H1 (cell line): Measurements from ENCODE around the gene NOC3L. TPM values are rescaled to one million over a fixed set of nuclear protein-coding genes. Genes with fewer than 3 reads are reported as not detected.

Source experiments
- CTCF ChIA-PET: fragments of 300-600 bp; sonication (Branson Sonifier 250); formaldehyde crosslinking; loops from one replicate; lab custom pipeline; 2021; ENCODE audit not compliant: partially characterized antibody; lab: Charles Lee
- POLR2A ChIA-PET: fragments of 300-600 bp; sonication (Branson Sonifier 250); formaldehyde crosslinking; loops from one replicate; lab custom pipeline; 2021; ENCODE audit warnings: inconsistent platforms; ENCODE audit not compliant: partially characterized antibody; lab: Charles Lee
- DNase-seq, 2 experiments: peaks; one replicate each; pipeline versions ENCODE4 v3.0.0 to v3.0.0-alpha.2; 2010 to 2022; ENCODE audit warnings: low spot score in 2 of 2, low read depth in 1 of 2, mixed read lengths in 1 of 2
- FAIRE-seq: peaks from 2 replicates; lab custom pipeline; 2011; peaks lifted over from hg19 to GRCh38; lab: Jason Lieb, UNC
- H2AFZ ChIP-seq: 2 replicates; pipeline ENCODE4 v1.8.1; 2012; ENCODE audit warnings: low read length, inconsistent platforms
- H2AK5ac ChIP-seq: 2 replicates; pipeline ENCODE4 v1.6.1; 2013; ENCODE audit warnings: low read depth, low read length
- H2BK120ac ChIP-seq: replicated peaks from 2 replicates; pipeline ENCODE3; 2013; ENCODE audit warnings: low read depth, low read length, inconsistent platforms
- H2BK12ac ChIP-seq: 2 replicates; pipeline ENCODE4 v1.6.1; 2013; ENCODE audit warnings: low read depth, low read length
- H2BK15ac ChIP-seq: 2 replicates; pipeline ENCODE4 v1.6.1; 2013; ENCODE audit warnings: low read length
- H2BK20ac ChIP-seq: 2 replicates; pipeline ENCODE4 v1.6.1; 2013; ENCODE audit warnings: low read length
- H2BK5ac ChIP-seq: 2 replicates; pipeline ENCODE4 v1.6.1; 2013; ENCODE audit warnings: low read depth, low read length
- H3K14ac ChIP-seq: 2 replicates; pipeline ENCODE4 v1.6.1; 2013; ENCODE audit warnings: inconsistent platforms; ENCODE audit not compliant: insufficient read length
- H3K18ac ChIP-seq: 2 replicates; pipeline ENCODE4 v1.6.1; 2013; ENCODE audit warnings: low read length; ENCODE audit errors: extremely low read depth
- H3K23ac ChIP-seq: 2 replicates; pipeline ENCODE4 v1.6.1; 2013; ENCODE audit warnings: inconsistent platforms; ENCODE audit not compliant: insufficient read length
- H3K23me2 ChIP-seq: 2 replicates; pipeline ENCODE4 v1.6.1; 2013; ENCODE audit warnings: low read depth, low read length
- H3K27ac ChIP-seq: 2 replicates; pipeline ENCODE4 v1.6.1; 2011; ENCODE audit warnings: low read depth, low read length, inconsistent platforms
- H3K27me3 ChIP-seq, 4 experiments: replicated peaks in 1 of 4; 1 replicate in 1 of 4; 2 replicates in 3 of 4; pipeline versions ENCODE4 v1.6.1 to v1.8.1; 2011 to 2013; ENCODE audit warnings: low read length in 3 of 4, mild to moderate bottlenecking in 3 of 4, inconsistent platforms in 2 of 4, mixed read lengths in 2 of 4, moderate library complexity in 1 of 4; ENCODE audit not compliant: control insufficient read depth in 3 of 4, insufficient read depth in 3 of 4; ENCODE audit errors: extremely low read depth in 1 of 4
- H3K36me3 ChIP-seq, 4 experiments: 2 replicates each; pipeline versions ENCODE4 v1.6.1 to v1.8.1; 2011 to 2013; ENCODE audit warnings: mild to moderate bottlenecking in 4 of 4, low read length in 3 of 4, moderate library complexity in 2 of 4, control low read depth in 1 of 4, inconsistent platforms in 1 of 4; ENCODE audit not compliant: insufficient read depth in 4 of 4, control insufficient read depth in 2 of 4
- H3K4ac ChIP-seq: replicated peaks from 2 replicates; pipeline ENCODE3; 2013; ENCODE audit warnings: low read length, low read depth, mixed read lengths, inconsistent platforms; ENCODE audit not compliant: insufficient read length
- H3K4me1 ChIP-seq, 4 experiments: replicated peaks in 1 of 4; 1 replicate in 1 of 4; 2 replicates in 3 of 4; pipeline versions ENCODE4 v1.6.1 to v1.8.1; 2011 to 2013; ENCODE audit warnings: low read length in 3 of 4, inconsistent platforms in 2 of 4, mixed read lengths in 1 of 4; ENCODE audit not compliant: insufficient read depth in 4 of 4, control insufficient read depth in 3 of 4
- H3K4me2 ChIP-seq, 2 experiments: 2 replicates each; pipeline versions ENCODE4 v1.6.1 to v1.8.1; 2011 to 2013; ENCODE audit warnings: low read depth in 2 of 2, low read length in 2 of 2, control low read depth in 1 of 2, inconsistent platforms in 1 of 2, mild to moderate bottlenecking in 1 of 2; ENCODE audit not compliant: insufficient read depth in 1 of 2
- H3K4me3 ChIP-seq, 4 experiments: fragments of 200-600, 300-600 bp in 1 of 4; sonication (generic), shearing (Covaris generic), sonication (Bioruptor Twin) in 1 of 4; 2 replicates each; pipeline versions ENCODE4 v1.5.1 to v1.8.1; 2011 to 2016; ENCODE audit warnings: low read length in 4 of 4, low read depth in 3 of 4, control low read depth in 2 of 4, inconsistent platforms in 2 of 4, mild to moderate bottlenecking in 2 of 4, mixed read lengths in 1 of 4, moderate library complexity in 1 of 4; ENCODE audit not compliant: insufficient read depth in 2 of 4; ENCODE audit errors: extremely low read depth in 1 of 4
- H3K56ac ChIP-seq: replicated peaks from 2 replicates; pipeline ENCODE3; 2013; ENCODE audit warnings: low read depth, mild to moderate bottlenecking, mixed read lengths, low read length, inconsistent platforms; ENCODE audit not compliant: insufficient read length
- H3K79me1 ChIP-seq: 2 replicates; pipeline ENCODE4 v1.6.1; 2013; ENCODE audit warnings: low read depth, low read length, control low read depth
- H3K79me2 ChIP-seq, 2 experiments: 2 replicates each; pipeline versions ENCODE4 v1.6.1 to v1.8.1; 2012 to 2013; ENCODE audit warnings: low read length in 2 of 2, mild to moderate bottlenecking in 2 of 2, inconsistent platforms in 1 of 2; ENCODE audit not compliant: insufficient read depth in 2 of 2, control insufficient read depth in 1 of 2
- H3K9ac ChIP-seq, 4 experiments: replicated peaks in 1 of 4; 1 replicate in 1 of 4; 2 replicates in 3 of 4; pipeline versions ENCODE4 v1.6.1 to v1.8.1; 2011 to 2013; ENCODE audit warnings: low read depth in 3 of 4, low read length in 3 of 4, control low read depth in 2 of 4, mild to moderate bottlenecking in 2 of 4, moderate library complexity in 2 of 4, inconsistent platforms in 1 of 4; ENCODE audit errors: extremely low read depth in 1 of 4
- H3K9me3 ChIP-seq, 2 experiments: 2 replicates each; pipeline versions ENCODE4 v1.6.1 to v1.8.1; 2012 to 2013; ENCODE audit warnings: mild to moderate bottlenecking in 2 of 2, moderate library complexity in 2 of 2, control low read depth in 1 of 2, inconsistent platforms in 1 of 2, low read depth in 1 of 2, low read length in 1 of 2, mixed read lengths in 1 of 2; ENCODE audit not compliant: insufficient read depth in 2 of 2
- H4K20me1 ChIP-seq, 2 experiments: replicated peaks in 1 of 2; 2 replicates each; pipeline versions ENCODE3 to v1.8.1; 2011 to 2013; ENCODE audit warnings: inconsistent platforms in 2 of 2, low read length in 2 of 2, mild to moderate bottlenecking in 1 of 2; ENCODE audit not compliant: insufficient read depth in 2 of 2, control insufficient read depth in 1 of 2
- H4K5ac ChIP-seq: 2 replicates; pipeline ENCODE4 v1.6.1; 2013; ENCODE audit warnings: low read length, low read depth, mixed read lengths, inconsistent platforms; ENCODE audit not compliant: insufficient read length
- H4K8ac ChIP-seq: 2 replicates; pipeline ENCODE4 v1.8.0; 2013; ENCODE audit warnings: mild to moderate bottlenecking, moderate library complexity, low read length, inconsistent platforms; ENCODE audit not compliant: insufficient read depth; ENCODE audit errors: extremely low read depth
- H4K91ac ChIP-seq: replicated peaks from 2 replicates; pipeline ENCODE3; 2013; ENCODE audit warnings: low read length, mixed read lengths, inconsistent platforms; ENCODE audit not compliant: insufficient read length
- CEBPB ChIP-seq: IDR thresholded peaks from 2 replicates; pipeline ENCODE4 v1.6.1; 2012; ENCODE audit warnings: low read depth, low read length
- CHD1 ChIP-seq: IDR thresholded peaks from 2 replicates; pipeline ENCODE4 v1.6.1; 2012; ENCODE audit warnings: low read depth, low read length, improper control_type of control experiment
- CREB1 ChIP-seq: IDR thresholded peaks from 2 replicates; pipeline ENCODE4 v1.6.1; 2012; ENCODE audit warnings: inconsistent platforms
- FOSL1 ChIP-seq: IDR thresholded peaks from 2 replicates; pipeline ENCODE4 v1.6.1; 2011; ENCODE audit warnings: mild to moderate bottlenecking, low read depth, low read length, moderate library complexity; ENCODE audit not compliant: insufficient read depth
- HDAC2 ChIP-seq, 2 experiments: fragments of 300-600 bp in 1 of 2; sonication (generic) in 1 of 2; IDR thresholded peaks; 2 replicates each; pipeline ENCODE4 v1.6.1; 2011 to 2012; ENCODE audit warnings: low read depth in 2 of 2, low read length in 2 of 2, mild to moderate bottlenecking in 2 of 2, moderate library complexity in 2 of 2, borderline replicate concordance in 1 of 2, inconsistent platforms in 1 of 2
- KDM1A ChIP-seq: fragments of 200-600, 300-600 bp; sonication (generic); IDR thresholded peaks from 2 replicates; pipeline ENCODE4 v1.7.1; 2016; ENCODE audit warnings: mild to moderate bottlenecking, low read length, borderline replicate concordance
- KDM4A ChIP-seq: IDR thresholded peaks from one replicate; pipeline ENCODE4 v1.7.1; 2012; ENCODE audit warnings: low read depth, mild to moderate bottlenecking, moderate library complexity, low read length, inconsistent platforms; ENCODE audit not compliant: severe bottlenecking
- POLR2AphosphoS5 ChIP-seq: IDR thresholded peaks from 2 replicates; pipeline ENCODE4 v1.6.1; 2011; ENCODE audit warnings: low read depth, low read length
- RNF2 ChIP-seq: fragments of 200-900, 300-1000 bp; sonication (generic); IDR thresholded peaks from 2 replicates; pipeline ENCODE4 v1.7.1; 2016; ENCODE audit warnings: borderline replicate concordance, low read depth, mild to moderate bottlenecking, antibody characterized with exemption, low read length; ENCODE audit not compliant: poor library complexity, severe bottlenecking; ENCODE audit errors: missing control alignments
- SIN3A ChIP-seq, 2 experiments: IDR thresholded peaks in 1 of 2; conservative IDR thresholded peaks in 1 of 2; 2 replicates each; pipeline ENCODE4 v1.6.1; 2011 to 2012; ENCODE audit warnings: low read length in 2 of 2, improper control_type of control experiment in 1 of 2, low read depth in 1 of 2, mild to moderate bottlenecking in 1 of 2
- YY1 ChIP-seq: IDR thresholded peaks from 2 replicates; pipeline ENCODE4 v1.6.1; 2011; ENCODE audit warnings: low read depth, mild to moderate bottlenecking, low read length
- WGBS, 2 experiments: shearing (Covaris generic) in 1 of 2; methylation state at CpG; one replicate each; pipeline versions ENCODE4 v1.1.6 to v1.1.7; 2013 to 2015; ENCODE audit warnings: low lambda C conversion rate in 2 of 2, mixed read lengths in 2 of 2, inconsistent platforms in 1 of 2, low coverage in 1 of 2, missing lambda C conversion rate in 1 of 2; ENCODE audit not compliant: insufficient replicate concordance in 2 of 2, insufficient coverage in 1 of 2, insufficient read length in 1 of 2; ENCODE audit errors: extremely low coverage in 1 of 2, missing lambda C conversion rate in 1 of 2; 5-methylcytosine and 5-hydroxymethylcytosine counted together
- polyA plus RNA-seq, 7 experiments: library from polyadenylated mRNA; depleted of rRNA in 3 of 7; stranded (reverse) in 5 of 7; unstranded in 2 of 7; fragments of >200 nt in 5 of 7; fragments of 200-250 nt in 2 of 7; gene quantifications; 1 replicate in 5 of 7; 2 replicates in 1 of 7; 4 replicates in 1 of 7; pipeline versions ENCODE4 v1.2.1 to v1.2.3, GENCODE V29; 2011 to 2013; ENCODE audit warnings: missing spikeins in 2 of 7, mixed read lengths in 2 of 7
- total RNA-seq: library from RNA; stranded (reverse); fragmentation: NEBNext Ultra II Directional; extraction: Animal tissue kit (Norgen Biotek cat#: 25700); gene quantifications from 2 replicates; pipeline ENCODE4 v1.2.1, GENCODE V29; 2021

NOC3L gene
- total and polyA plus RNA-seq, 2 of the 8 experiments (the other 6 are each of a cell fraction or from before 2014, with no cell fraction given): 7.1 to 39.1 TPM

DNA sequence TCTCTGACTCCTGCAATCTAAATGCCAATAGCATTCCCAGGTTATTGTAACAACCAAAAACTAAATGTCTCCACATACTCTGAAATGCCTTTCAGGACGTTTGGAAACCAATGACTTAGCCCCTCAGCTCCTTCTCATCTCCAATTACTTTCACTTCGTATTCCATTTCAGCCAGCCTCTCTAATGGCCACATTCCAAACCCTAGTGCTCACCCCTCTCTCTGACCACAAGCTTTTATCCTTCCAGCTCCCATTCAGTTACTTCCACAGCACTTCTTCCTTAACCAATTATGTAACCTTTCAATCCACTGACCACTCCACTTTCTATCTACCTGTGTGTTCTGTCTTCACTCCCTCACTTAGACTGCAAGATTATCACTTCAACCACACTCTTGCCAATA, 4.3 kb downstream of the NOC3L start:
- H2BK120ac ChIP-seq: no peak overlapping the region
- H4K91ac ChIP-seq: no peak overlapping the region
- H2BK15ac ChIP-seq: no peak overlapping the region
- no peak overlapping the region for H2BK12ac ChIP-seq
- peaks cover 0 to 53% (median 22%) of the 10 kb centered on the region in 4 experiments; a peak in 6 of 8 replicates for H3K36me3 ChIP-seq
- H3K23ac ChIP-seq: no peak overlapping the region
- H2AK5ac ChIP-seq: no peak overlapping the region
- POLR2A ChIA-PET: interaction anchor here (0.6 kb wide), 1 partner anchor 217 kb away, joined by 3 read pairs; no protein-coding TSS in a partner anchor
- WGBS, 2 experiments: 85% methylated on average over 2 of the region's 2 CpGs; no CpG with 5 or more reads in 1 of the 2 experiments
- FAIRE-seq (no peak), DNase-seq (peak in 1 of 2 experiments; percentile 51)
- H4K8ac ChIP-seq: no peak overlapping the region
- no peak overlapping the region for H3K27ac ChIP-seq
- CTCF ChIA-PET: interaction anchor here (0.7 to 1.0 kb wide), 2 partner anchors 45 to 85 kb away, joined by 3 to 5 read pairs; no protein-coding TSS in a partner anchor
- H2AFZ ChIP-seq: no peak overlapping the region
- H3K18ac ChIP-seq: no peak overlapping the region
- H3K79me2 ChIP-seq: peaks cover 0 to 27% of the 10 kb centered on the region in 2 experiments; a peak in 2 of 4 replicates
- H3K9me3 ChIP-seq: no peaks in the 10 kb centered on the region
- no peak overlapping the region for H3K9ac ChIP-seq
- H3K4me3 ChIP-seq: no peak overlapping the region
- peaks cover 0 to 5% (median 4%) of the 10 kb centered on the region in 4 experiments; a peak in 5 of 7 replicates for H3K27me3 ChIP-seq
- no peak overlapping the region for H4K5ac ChIP-seq
- H3K56ac ChIP-seq: no peak overlapping the region
- H3K4ac ChIP-seq: no peak overlapping the region
- H4K20me1 ChIP-seq: peaks cover 0 to 4% of the 10 kb centered on the region in 2 experiments
- no peak overlapping the region for H2BK20ac ChIP-seq
- no peak overlapping the region for H3K14ac ChIP-seq
- H3K23me2 ChIP-seq: peaks cover 6% of the 10 kb centered on the region
- no peak overlapping the region for H2BK5ac ChIP-seq
- peaks cover 0 to 2% (median 0%) of the 10 kb centered on the region in 4 experiments; a peak in 1 of 7 replicates for H3K4me1 ChIP-seq
- no peak overlapping the region for H3K4me2 ChIP-seq
- H3K79me1 ChIP-seq: peaks cover 2% of the 10 kb centered on the region; the same call in 1 of the 2 replicates
- TF ChIP-seq SIN3A (conservative IDR thresholded peaks at IDR 0.05 in 1 of 2, IDR thresholded peaks at IDR 0.05 in 1 of 2; ENCODE audit: low read depth in 1 of 2, low read length in 2 of 2) (no peak), YY1 (no peak), KDM1A (no peak), HDAC2 (IDR thresholded peaks at IDR 0.05; ENCODE audit: borderline replicate concordance in 1 of 2, low read depth in 2 of 2, low read length in 2 of 2) (no peak), POLR2AphosphoS5 (no peak), CREB1 (no peak), FOSL1 (no peak), RNF2 (no peak), KDM4A (no peak), CHD1 (no peak), CEBPB (no peak)
